ENCODE data around the gene SARDH. TPM values are rescaled to one million over a fixed set of nuclear protein-coding genes. Genes with fewer than 3 reads are reported as not detected.

Gene SARDH
- under 1 TPM in 1 of 6 donors, not detected in 5; 0.21 TPM for polyA plus RNA-seq (ENCODE audit: low read depth in 6 of 6)

GRCh38 chr9:133737774-133738639, at the start of gene SARDH:
Gene SARDH, minus strand, starts transcription at chr9:133738352. Its CDS starts 4,179 bp downstream, at chr9:133734173.
- Mint-ChIP-seq H3K27ac (peak within 1 kb of the TSS in 2 of 6 donors; percentile 15 to 57), H3K36me3 (no peaks in the 10 kb centered on the region), H3K27me3 (peaks cover 0 to 25% (median 13%) of the 10 kb centered on the region in 3 donors), H3K4me1 (peaks cover 19 to 44% (median 35%) of the 10 kb centered on the region in 3 donors), H3K4me3 (peak within 1 kb of the TSS; percentile 36 to 76 (median 66)), H3K9me3 (no peaks in the 10 kb centered on the region)
- peak; percentile 38 for ATAC-seq (ENCODE audit: low read depth in 2 of 2)
- DNase-seq: peak; percentile 40

DNA sequence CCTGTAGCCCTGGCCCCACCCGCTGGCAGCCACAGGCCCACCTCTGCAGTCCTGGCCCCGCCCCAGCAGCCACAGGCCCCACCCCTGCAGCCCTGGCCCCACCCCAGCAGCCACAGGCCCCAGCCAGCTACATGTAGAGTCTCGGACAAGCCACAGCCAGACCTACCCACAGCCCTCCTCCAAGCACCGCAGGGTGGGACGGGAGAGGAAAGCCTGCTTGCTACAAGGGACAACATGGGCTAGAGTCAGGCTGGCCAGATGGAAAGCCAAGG, 49.5 kb upstream of the SARDH start:
- DNase-seq: peak; percentile 50
- ATAC-seq (ENCODE audit: low read depth in 2 of 2): peak; percentile 46 to 51
- peaks cover 68 to 91% (median 87%) of the 10 kb centered on the region in 3 donors for H3K4me1 Mint-ChIP-seq
- peak overlapping the region in 3 of 6 donors; percentile 56 to 97 (median 96) for H3K27ac Mint-ChIP-seq
- peak overlapping the region in 7 of 8 donors; percentile 63 to 95 (median 77) for H3K4me3 Mint-ChIP-seq
- no peaks in the 10 kb centered on the region for H3K9me3 Mint-ChIP-seq
- no peaks in the 10 kb centered on the region for H3K27me3 Mint-ChIP-seq
- no peaks in the 10 kb centered on the region for H3K36me3 Mint-ChIP-seq

- ATAC-seq (ENCODE audit: low read depth in 2 of 2) (no peak), DNase-seq (no peak)
- Mint-ChIP-seq H3K27me3 (no peaks in the 10 kb centered on the region), H3K36me3 (no peaks in the 10 kb centered on the region), H3K27ac (peak overlapping the region; percentile 92 to 99 (median 96)), H3K4me1 (peaks cover 68 to 92% (median 88%) of the 10 kb centered on the region in 3 donors), H3K9me3 (no peaks in the 10 kb centered on the region), H3K4me3 (peak overlapping the region; percentile 64 to 95 (median 84))
These were observed 49.0 kb upstream of the SARDH start for GRCh38 chr9:133786907-133787753.

DNA sequence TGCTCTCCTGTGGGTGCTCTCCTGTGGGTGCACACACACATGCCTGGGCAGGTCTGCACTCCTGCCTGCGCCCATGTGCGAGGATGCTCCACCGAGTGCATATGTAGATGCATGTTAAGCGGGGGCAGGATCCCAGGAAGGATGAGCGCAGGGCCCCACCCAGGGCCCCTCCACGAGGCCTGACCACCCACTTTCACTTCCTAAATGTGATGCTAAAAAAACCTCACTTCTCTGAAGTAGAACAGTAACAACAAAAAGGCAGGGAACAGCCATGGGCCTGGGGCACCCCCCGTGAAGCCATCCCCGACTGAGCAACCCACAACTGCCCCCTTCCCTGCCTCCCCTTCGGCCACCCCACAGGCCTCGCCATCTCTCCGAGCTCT, 48.2 kb upstream of the SARDH start:
- peaks cover 62 to 89% (median 83%) of the 10 kb centered on the region in 3 donors for H3K4me1 Mint-ChIP-seq
- DNase-seq (peak; percentile 89), ATAC-seq (ENCODE audit: low read depth in 2 of 2) (peak; percentile 85 to 86)
- peak overlapping the region; percentile 92 to 99 (median 96) for H3K27ac Mint-ChIP-seq
- H3K9me3 Mint-ChIP-seq: no peaks in the 10 kb centered on the region
- no peaks in the 10 kb centered on the region for H3K36me3 Mint-ChIP-seq
- H3K4me3 Mint-ChIP-seq: peak overlapping the region; percentile 64 to 95 (median 84)
- no peaks in the 10 kb centered on the region for H3K27me3 Mint-ChIP-seq

- Mint-ChIP-seq H3K4me3 (peak overlapping the region; percentile 64 to 95 (median 84)), H3K27me3 (no peaks in the 10 kb centered on the region), H3K9me3 (no peaks in the 10 kb centered on the region), H3K36me3 (no peaks in the 10 kb centered on the region), H3K4me1 (peaks cover 62 to 92% (median 82%) of the 10 kb centered on the region in 3 donors), H3K27ac (peak overlapping the region; percentile 92 to 99 (median 96))
- ATAC-seq (ENCODE audit: low read depth in 2 of 2) (no peak), DNase-seq (no peak)
These were observed 47.7 kb upstream of the SARDH start for GRCh38 chr9:133785753-133786370.

DNA sequence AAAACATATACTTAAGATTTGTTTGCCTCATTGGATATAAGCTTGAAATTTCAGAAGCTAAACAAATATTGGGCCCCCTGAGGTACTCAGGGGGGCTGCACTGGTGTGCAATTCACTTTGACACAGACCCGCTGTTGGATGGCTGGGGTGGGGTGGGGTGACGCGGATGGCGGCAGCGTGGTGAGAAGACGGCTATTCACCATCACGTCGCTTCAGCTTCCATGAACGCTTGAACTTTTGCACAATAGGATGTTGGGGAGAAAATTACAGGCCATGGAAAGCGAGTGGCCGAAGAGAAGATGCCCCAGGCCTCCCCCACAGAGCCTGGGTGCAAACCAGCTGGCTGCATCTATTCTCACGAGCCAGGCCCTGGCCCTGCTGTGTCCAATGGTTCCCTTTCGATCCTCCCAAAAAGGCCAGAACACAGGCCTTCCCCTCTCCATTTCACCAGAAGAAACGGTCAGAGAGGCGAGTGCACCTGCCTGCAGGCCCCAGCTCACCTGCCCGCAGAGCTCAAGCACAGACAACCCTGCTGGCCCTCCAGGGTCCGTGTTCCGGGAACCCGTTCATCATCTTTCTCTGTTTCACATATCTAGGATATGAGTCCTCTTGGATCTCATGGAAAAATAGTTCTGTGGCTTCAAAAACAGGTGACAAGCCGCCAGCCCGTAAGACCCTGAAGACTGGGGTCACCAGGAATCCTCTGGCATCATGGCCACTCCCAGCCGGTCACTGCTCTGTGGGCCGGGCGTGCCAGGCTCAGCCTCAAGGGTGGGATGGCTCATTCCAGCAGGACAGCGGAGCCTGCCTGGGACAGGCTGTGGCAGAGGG, 46.8 kb upstream of the SARDH start:
- Mint-ChIP-seq H3K27me3 (no peaks in the 10 kb centered on the region), H3K36me3 (no peaks in the 10 kb centered on the region), H3K27ac (peak overlapping the region in 5 of 6 donors; percentile 49 to 97 (median 87)), H3K4me1 (peaks cover 59 to 84% (median 73%) of the 10 kb centered on the region in 3 donors), H3K9me3 (peaks cover 0 to 2% (median 0%) of the 10 kb centered on the region in 7 donors), H3K4me3 (peak overlapping the region in 7 of 8 donors; percentile 11 to 95 (median 84))
- DNase-seq: no peak
- ATAC-seq (ENCODE audit: low read depth in 2 of 2): no peak

- DNase-seq (peak; percentile 41), ATAC-seq (ENCODE audit: low read depth in 2 of 2) (no peak)
- Mint-ChIP-seq H3K9me3 (peaks cover 0 to 2% (median 0%) of the 10 kb centered on the region in 7 donors), H3K4me1 (peaks cover 46 to 67% (median 58%) of the 10 kb centered on the region in 3 donors), H3K36me3 (no peaks in the 10 kb centered on the region), H3K4me3 (peak overlapping the region in 7 of 8 donors; percentile 2 to 95 (median 66)), H3K27me3 (no peaks in the 10 kb centered on the region), H3K27ac (peak overlapping the region in 5 of 6 donors; percentile 72 to 97 (median 84))
These were observed 45.2 kb upstream of the SARDH start for GRCh38 chr9:133783331-133783731.

GRCh38 chr9:133782157-133783130, 44.3 kb upstream of the SARDH start:
- peaks cover 0 to 2% (median 0%) of the 10 kb centered on the region in 7 donors for H3K9me3 Mint-ChIP-seq
- H3K4me3 Mint-ChIP-seq: peak overlapping the region; percentile 24 to 95 (median 58)
- H3K4me1 Mint-ChIP-seq: peaks cover 41 to 61% (median 53%) of the 10 kb centered on the region in 3 donors
- H3K36me3 Mint-ChIP-seq: no peaks in the 10 kb centered on the region
- ATAC-seq (ENCODE audit: low read depth in 2 of 2) (peak; percentile 24 to 34), DNase-seq (peak; percentile 73)
- no peaks in the 10 kb centered on the region for H3K27me3 Mint-ChIP-seq
- peak overlapping the region; percentile 70 to 91 (median 80) for H3K27ac Mint-ChIP-seq

GRCh38 chr9:133781828-133782135, 43.6 kb upstream of the SARDH start:
- Mint-ChIP-seq H3K4me1 (peaks cover 36 to 55% (median 47%) of the 10 kb centered on the region in 3 donors), H3K9me3 (peaks cover 0 to 2% (median 0%) of the 10 kb centered on the region in 7 donors), H3K36me3 (no peaks in the 10 kb centered on the region), H3K4me3 (peak overlapping the region in 3 of 8 donors; percentile 43 to 74 (median 44)), H3K27ac (peak overlapping the region in 2 of 6 donors; percentile 36 to 45), H3K27me3 (no peaks in the 10 kb centered on the region)
- DNase-seq: no peak
- no peak for ATAC-seq (ENCODE audit: low read depth in 2 of 2)

DNA sequence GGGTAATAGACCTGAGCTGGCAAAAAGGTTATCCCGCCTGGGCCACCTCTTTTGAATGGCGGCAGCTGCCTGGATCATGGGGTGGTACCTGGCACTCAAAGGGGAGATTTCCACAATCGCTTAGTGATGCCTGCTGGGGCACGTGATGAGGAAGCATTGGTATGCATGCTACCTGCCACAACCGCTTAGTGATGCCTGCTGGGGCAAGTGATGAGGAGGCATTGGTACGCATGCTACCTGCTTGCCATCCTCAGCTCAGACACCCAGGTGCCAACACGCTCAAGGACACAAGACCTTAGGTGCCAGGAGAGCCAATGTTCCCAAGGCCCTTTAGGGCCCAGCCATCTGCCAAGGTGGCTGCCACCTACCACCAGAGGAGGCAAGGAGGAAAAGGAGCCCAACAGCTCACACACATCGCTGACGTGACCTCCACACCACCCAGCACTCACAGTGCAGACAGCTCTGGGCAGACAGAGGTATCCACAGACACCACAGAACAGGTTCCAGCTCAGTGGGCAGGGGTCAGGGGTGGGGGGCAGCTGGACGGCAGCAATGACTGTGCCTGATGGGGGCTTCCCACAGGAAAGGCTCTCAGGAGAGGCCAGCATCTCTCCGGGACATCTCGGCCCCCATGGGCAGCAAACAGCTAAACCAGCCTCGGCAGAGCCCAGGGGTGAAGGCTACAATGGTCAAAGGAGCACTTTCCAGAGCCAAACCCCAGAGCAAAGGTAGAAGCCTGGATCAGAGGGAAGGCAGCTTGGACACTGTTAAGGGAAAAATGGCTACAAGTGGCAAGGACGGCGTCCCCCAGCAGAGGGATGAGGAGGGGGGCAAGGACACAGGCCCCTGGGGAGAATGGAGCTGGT, 43.0 kb upstream of the SARDH start:
- Mint-ChIP-seq H3K27me3 (no peaks in the 10 kb centered on the region), H3K9me3 (peaks cover 0 to 2% (median 0%) of the 10 kb centered on the region in 7 donors), H3K36me3 (no peaks in the 10 kb centered on the region), H3K27ac (peak overlapping the region in 3 of 6 donors; percentile 15 to 45 (median 43)), H3K4me3 (peak overlapping the region in 2 of 8 donors; percentile 44 to 65), H3K4me1 (peaks cover 31 to 49% (median 41%) of the 10 kb centered on the region in 3 donors)
- DNase-seq (no peak), ATAC-seq (ENCODE audit: low read depth in 2 of 2) (no peak)
